K562 treated with DMSO at 1 percent for 12 hours (cell line): Measurements from ENCODE around the gene MTMR10. TPM values are rescaled to one million over a fixed set of nuclear protein-coding genes. Genes with fewer than 3 reads are reported as not detected.

ENCODE experiments used
- total RNA-seq: library from RNA; unstranded; fragments of 300-600 nt; gene quantifications from 2 replicates; pipeline ENCODE4 v1.2.3, GENCODE V29; 2022; ENCODE audit not compliant: insufficient read depth

MTMR10 gene
- 1.1 and 4.9 TPM in 2 replicates for total RNA-seq

GRCh38 chr15:30991255-30992235 lies at the start of gene MTMR10:
TSS of gene MTMR10 (minus strand) at chr15:30991628. CDS start at chr15:30991506, 122 bp downstream.

GRCh38 chr15:30903497-30904187 lies 87.8 kb downstream of the MTMR10 start, which contains the start of gene FAN1:
TSS of gene FAN1 (plus strand) at chr15:30903915. CDS start at chr15:30904664, 749 bp downstream.

Other genes starting within 250 kb of the MTMR10 start
- 3.2 and 10.6 TPM in 2 replicates for gene FAN1, start 87.7 kb downstream of the MTMR10 start, total RNA-seq
- not detected in 2 replicates for gene TRPM1, start 110.1 kb upstream of the MTMR10 start, total RNA-seq